H1 (cell line): ENCODE data around the gene MRPL19. TPM values are rescaled to one million over a fixed set of nuclear protein-coding genes. Genes with fewer than 3 reads are reported as not detected.

Experiments used
- CHD1 ChIP-seq: IDR thresholded peaks from 2 replicates; pipeline ENCODE4 v1.6.1; 2012; ENCODE audit warnings: low read depth, low read length, improper control_type of control experiment
- CHD7 ChIP-seq: fragments of 300-600 bp; sonication (generic); IDR thresholded peaks from 2 replicates; pipeline ENCODE4 v1.7.1; 2012; ENCODE audit warnings: low read length, moderate library complexity, mild to moderate bottlenecking, inconsistent platforms; ENCODE audit not compliant: insufficient replicate concordance
- HDAC2 ChIP-seq, 2 experiments: fragments of 300-600 bp in 1 of 2; sonication (generic) in 1 of 2; IDR thresholded peaks; 2 replicates each; pipeline ENCODE4 v1.6.1; 2011 to 2012; ENCODE audit warnings: low read depth in 2 of 2, low read length in 2 of 2, mild to moderate bottlenecking in 2 of 2, moderate library complexity in 2 of 2, borderline replicate concordance in 1 of 2, inconsistent platforms in 1 of 2
- MAFK ChIP-seq: IDR thresholded peaks from 2 replicates; pipeline ENCODE4 v1.6.1; 2012; ENCODE audit warnings: low read depth, mild to moderate bottlenecking, improper control_type of control experiment, low read length
- polyA plus RNA-seq, 7 experiments: library from polyadenylated mRNA; depleted of rRNA in 3 of 7; stranded (reverse) in 5 of 7; unstranded in 2 of 7; fragments of >200 nt in 5 of 7; fragments of 200-250 nt in 2 of 7; gene quantifications; 1 replicate in 5 of 7; 2 replicates in 1 of 7; 4 replicates in 1 of 7; pipeline versions ENCODE4 v1.2.1 to v1.2.3, GENCODE V29; 2011 to 2013; ENCODE audit warnings: missing spikeins in 2 of 7, mixed read lengths in 2 of 7
- total RNA-seq: library from RNA; stranded (reverse); fragmentation: NEBNext Ultra II Directional; extraction: Animal tissue kit (Norgen Biotek cat#: 25700); gene quantifications from 2 replicates; pipeline ENCODE4 v1.2.1, GENCODE V29; 2021

Gene MRPL19
- total and polyA plus RNA-seq, 2 of the 8 experiments (the other 6 are each of a cell fraction or from before 2014, with no cell fraction given) = 18.1 to 75.2 TPM

GRCh38 chr2:75621228-75621627, 25.4 kb upstream of the MRPL19 start (continued):
- TF ChIP-seq CHD7 = no peak
- TF ChIP-seq MAFK = no peak
- no peak for TF ChIP-seq HDAC2 (IDR thresholded peaks at IDR 0.05; ENCODE audit: borderline replicate concordance in 1 of 2, low read depth in 2 of 2, low read length in 2 of 2)
- TF ChIP-seq CHD1 = no peak
